ENCODE measurements around the gene NIF3L1. TPM values are rescaled to one million over a fixed set of nuclear protein-coding genes. Genes with fewer than 3 reads are reported as not detected.

NIF3L1 gene
- total and polyA plus RNA-seq, 10 of the 15 experiments (the other 5 are each of a cell fraction or from before 2014, with no cell fraction given) = 27.6 to 95.9 (median 53.8) TPM

GRCh38 chr2:200843993-200844948 lies 44.9 kb upstream of the NIF3L1 start (continued):
- TF ChIP-seq E2F8 (IDR thresholded peaks at IDR 0.05; ENCODE audit: low read depth, partially characterized antibody) (no peak), RAD51 (IDR thresholded peaks at IDR 0.05) (no peak)

- Histone ChIP-seq H3K27me3 (replicated peaks in 1 of 2; ENCODE audit: control insufficient read depth in 2 of 2, insufficient read depth in 2 of 2, low read length in 1 of 2) (no peaks in the 10 kb centered on the region), H3K4me3 (no peak overlapping the region), H2AFZ (ENCODE audit: control insufficient read depth, low read depth, low read length) (no peak overlapping the region), H3K9me3 (replicated peaks; ENCODE audit: control insufficient read depth, insufficient read depth, low read length) (no peaks in the 10 kb centered on the region), H3K27ac (ENCODE audit: control insufficient read depth, insufficient read depth) (no peak overlapping the region), H3K9ac (ENCODE audit: control insufficient read depth, insufficient read depth, low read length) (no peak overlapping the region), H4K20me1 (ENCODE audit: control insufficient read depth, insufficient read depth) (no peaks in the 10 kb centered on the region), H3K79me2 (ENCODE audit: control insufficient read depth, insufficient read depth, low read length) (no peaks in the 10 kb centered on the region), H3K4me2 (ENCODE audit: control insufficient read depth, insufficient read depth) (no peak overlapping the region), H3K4me1 (ENCODE audit: control insufficient read depth, insufficient read depth, low read length) (no peaks in the 10 kb centered on the region), H3K36me3 (ENCODE audit: control insufficient read depth in 2 of 2, insufficient read depth in 2 of 2, low read length in 1 of 2) (no peaks in the 10 kb centered on the region)
- DNase-seq (ENCODE audit: low read depth, low spot score) (no peak), FAIRE-seq (no peak), ATAC-seq (no peak)
- BruUV-seq (replicated peaks) = no TSS peak
- SMC1A ChIA-PET (ENCODE audit: uncharacterized antibody, unreplicated experiment) = interaction anchor here (0.5 kb wide), 1 partner anchor 169 kb away, joined by 3 read pairs; no protein-coding TSS in a partner anchor
- CTCF ChIA-PET = interaction anchor here (1.1 kb wide), 1 partner anchor 19 kb away, joined by 3 read pairs; no protein-coding TSS in a partner anchor
- in situ Hi-C loops (cut with MboI) (no loop called here), intact Hi-C loops (cut with micrococcal nuclease; ENCODE audit: unreplicated experiment) (no loop called here)
- POLR2A ChIA-PET = no interaction called here
- RAD21 ChIA-PET (ENCODE audit: unreplicated experiment) = interaction anchor here (1.3 kb wide), 1 partner anchor 224 kb away, joined by 3 read pairs; no protein-coding TSS in a partner anchor
- WGBS (ENCODE audit: insufficient coverage, insufficient replicate concordance, low lambda C conversion rate, missing lambda C conversion rate) = 48% methylated on average over 5 of the region's 5 CpGs
- TF ChIP-seq SREBF2 (IDR thresholded peaks at IDR 0.05; ENCODE audit: low read length) (no peak), PAX5 (IDR thresholded peaks at IDR 0.05; ENCODE audit: borderline replicate concordance, low read depth, low read length) (no peak), EZH2 (IDR thresholded peaks at IDR 0.05; ENCODE audit: borderline replicate concordance, control insufficient read depth, low read depth, low read length) (no peak), ASH2L (IDR thresholded peaks at IDR 0.05; ENCODE audit: borderline replicate concordance, low read depth) (no peak), MLLT1 (IDR thresholded peaks at IDR 0.05) (no peak), KDM1A (IDR thresholded peaks at IDR 0.05; ENCODE audit: borderline replicate concordance) (no peak), RAD21 (IDR thresholded peaks at IDR 0.05; ENCODE audit: insufficient read depth, low read depth, low read length) (no peak), CUX1 (IDR thresholded peaks at IDR 0.05; ENCODE audit: insufficient replicate concordance, low read depth, low read length) (no peak)
Measured at GRCh38 chr2:200845194-200845593, 44.0 kb upstream of the NIF3L1 start.
